ENCODE data around the gene OR51A4.

- TF ChIP-seq POLR2A (IDR thresholded peaks at IDR 0.05): no peak
- TF ChIP-seq CTCF (IDR thresholded peaks at IDR 0.05): no peak
- no peak for TF ChIP-seq POLR2AphosphoS5 (IDR thresholded peaks at IDR 0.05)
Measured at GRCh38 chr11:4924239-4924638, 23.2 kb downstream of the OR51A4 start, which contains the start of gene OR51G1.
